Measurements from ENCODE around the gene ADAMTSL2.

Gene ADAMTSL2

DNA sequence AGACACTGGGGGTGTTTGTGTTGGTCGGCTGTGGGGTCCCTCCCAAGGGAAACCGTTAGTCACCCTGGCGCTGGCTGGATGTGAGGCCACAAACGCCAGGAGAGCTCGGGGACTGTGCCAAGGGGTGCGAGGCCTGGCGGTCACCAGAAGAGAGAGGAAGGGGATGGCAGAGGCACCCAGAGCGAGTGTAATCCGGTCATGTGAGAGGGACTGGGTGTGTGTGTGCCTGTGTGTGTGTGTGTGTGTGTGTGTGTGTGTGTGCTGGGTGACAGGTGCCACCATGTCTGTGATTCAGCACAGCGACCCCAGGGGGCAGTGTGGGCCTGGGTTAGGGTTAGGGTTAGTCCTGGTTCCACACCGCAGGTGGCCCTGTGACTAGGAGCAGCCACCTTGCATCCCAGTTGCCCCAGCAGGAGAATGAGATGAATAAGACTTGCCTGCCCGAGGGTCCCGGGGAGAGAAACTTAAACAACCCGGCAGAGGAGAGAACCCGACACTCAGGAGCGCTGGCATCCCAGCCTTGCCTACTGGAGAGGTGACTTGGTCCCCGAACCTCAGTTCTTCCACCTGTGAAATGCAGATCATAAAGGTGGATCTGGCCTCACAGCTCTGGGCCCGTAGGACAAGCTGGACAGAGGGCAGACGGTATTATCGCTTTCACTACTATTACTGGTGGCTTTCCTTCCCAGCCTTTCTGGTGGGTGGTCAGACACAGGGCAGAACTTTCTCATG is 1.4 kb upstream of the ADAMTSL2 start:
- H3K4me3 ChIP-seq (ENCODE audit: low read depth, low read length), result no peak overlapping the region
- TF ChIP-seq, protein P1, sequence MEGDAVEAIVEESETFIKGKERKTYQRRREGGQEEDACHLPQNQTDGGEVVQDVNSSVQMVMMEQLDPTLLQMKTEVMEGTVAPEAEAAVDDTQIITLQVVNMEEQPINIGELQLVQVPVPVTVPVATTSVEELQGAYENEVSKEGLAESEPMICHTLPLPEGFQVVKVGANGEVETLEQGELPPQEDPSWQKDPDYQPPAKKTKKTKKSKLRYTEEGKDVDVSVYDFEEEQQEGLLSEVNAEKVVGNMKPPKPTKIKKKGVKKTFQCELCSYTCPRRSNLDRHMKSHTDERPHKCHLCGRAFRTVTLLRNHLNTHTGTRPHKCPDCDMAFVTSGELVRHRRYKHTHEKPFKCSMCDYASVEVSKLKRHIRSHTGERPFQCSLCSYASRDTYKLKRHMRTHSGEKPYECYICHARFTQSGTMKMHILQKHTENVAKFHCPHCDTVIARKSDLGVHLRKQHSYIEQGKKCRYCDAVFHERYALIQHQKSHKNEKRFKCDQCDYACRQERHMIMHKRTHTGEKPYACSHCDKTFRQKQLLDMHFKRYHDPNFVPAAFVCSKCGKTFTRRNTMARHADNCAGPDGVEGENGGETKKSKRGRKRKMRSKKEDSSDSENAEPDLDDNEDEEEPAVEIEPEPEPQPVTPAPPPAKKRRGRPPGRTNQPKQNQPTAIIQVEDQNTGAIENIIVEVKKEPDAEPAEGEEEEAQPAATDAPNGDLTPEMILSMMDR (IDR thresholded peaks at IDR 0.05; ENCODE audit: low read depth, low read length), result peak; percentile 50
- in situ Hi-C loops (cut with HindIII; ENCODE audit: low sequenced_read_pairs), result no loop called here
- peak; percentile 17 for DNase-seq (ENCODE audit: low read depth, low spot score)

DNA sequence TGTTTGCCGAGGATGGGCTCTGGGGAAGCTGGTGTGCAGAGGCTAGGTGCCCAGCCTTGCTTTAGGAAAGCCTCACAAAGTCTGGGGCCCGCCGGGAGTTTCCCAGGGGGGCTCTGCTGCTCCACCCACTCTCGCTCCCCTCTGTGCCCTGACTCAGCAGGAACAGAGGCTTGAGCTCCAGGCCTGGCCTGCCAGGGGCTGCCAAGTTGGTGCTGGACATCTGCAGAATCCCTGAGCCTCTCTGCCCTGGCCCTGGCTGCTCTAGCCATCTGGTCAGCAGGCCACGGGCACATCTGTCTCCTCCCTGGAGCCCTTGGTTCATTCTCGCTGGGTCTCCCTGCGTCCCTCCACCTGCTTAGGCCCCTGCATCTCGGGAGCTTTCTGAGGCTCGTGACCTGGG is 647 bp upstream of the ADAMTSL2 start:
- H3K4me3 ChIP-seq (ENCODE audit: low read depth, low read length), result no peak overlapping the region
- in situ Hi-C loops (cut with HindIII; ENCODE audit: low sequenced_read_pairs), result no loop called here
- TF ChIP-seq, protein P1 (IDR thresholded peaks at IDR 0.05; ENCODE audit: low read depth, low read length), result no peak
- DNase-seq (ENCODE audit: low read depth, low spot score), result no peak

DNA sequence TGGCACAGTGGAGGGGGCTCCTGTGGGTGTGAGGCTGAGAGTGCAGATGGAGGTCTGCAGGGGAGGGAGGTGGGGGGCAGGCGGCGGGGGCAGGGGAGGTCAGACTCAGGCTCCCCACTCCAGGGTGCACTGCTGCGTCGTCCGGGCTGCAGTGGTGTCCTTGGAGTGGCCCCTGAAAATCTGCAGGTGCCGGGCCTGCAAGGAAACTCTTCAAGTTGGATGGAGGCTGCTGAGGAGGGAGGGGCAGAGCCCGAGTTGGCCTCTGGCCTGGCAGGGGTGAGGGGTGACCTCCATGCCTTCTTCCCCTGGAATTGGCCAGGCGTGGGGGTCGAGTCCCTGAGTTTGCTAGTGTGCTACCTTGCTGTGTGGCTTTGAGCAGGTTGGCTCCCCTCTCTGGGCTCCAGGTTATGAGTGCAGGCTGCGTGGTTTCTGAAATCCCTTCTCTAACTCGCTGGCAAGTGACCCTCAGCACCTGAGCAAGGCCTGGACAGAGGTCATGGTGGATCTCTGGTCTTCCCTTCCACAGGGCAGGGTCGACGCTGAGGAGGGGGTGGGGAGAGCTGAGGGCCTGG is 888 bp downstream of the ADAMTSL2 start:
- no peak for DNase-seq (ENCODE audit: low read depth, low spot score)
- no peak overlapping the region for H3K4me3 ChIP-seq (ENCODE audit: low read depth, low read length)
- in situ Hi-C loops (cut with HindIII; ENCODE audit: low sequenced_read_pairs), result no loop called here
- TF ChIP-seq, protein P1 (IDR thresholded peaks at IDR 0.05; ENCODE audit: low read depth, low read length), result no peak

DNA sequence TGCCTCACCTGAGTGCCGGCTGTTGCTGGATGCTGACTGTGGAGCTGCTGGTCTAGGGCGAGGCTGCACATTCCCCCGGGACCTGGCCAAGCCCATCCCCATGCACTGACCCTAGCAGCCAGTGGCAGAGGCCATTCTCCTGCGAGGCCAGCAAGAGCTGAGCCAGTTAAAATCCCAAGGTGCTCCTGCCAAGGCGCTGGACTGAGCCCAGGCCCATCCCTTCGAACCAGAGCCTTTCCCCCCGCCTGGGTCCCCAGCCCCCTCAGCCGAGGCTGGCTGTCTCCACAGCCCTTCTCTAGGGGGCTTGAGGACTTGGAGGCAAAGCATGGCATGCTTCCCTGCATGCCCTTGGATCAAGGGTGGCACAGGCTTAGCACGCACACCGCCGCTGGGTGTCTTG is 1.6 kb downstream of the ADAMTSL2 start:
- TF ChIP-seq, protein P1 (IDR thresholded peaks at IDR 0.05; ENCODE audit: low read depth, low read length), result no peak
- no peak for DNase-seq (ENCODE audit: low read depth, low spot score)
- in situ Hi-C loops (cut with HindIII; ENCODE audit: low sequenced_read_pairs), result no loop called here
- H3K4me3 ChIP-seq (ENCODE audit: low read depth, low read length), result no peak overlapping the region

DNA sequence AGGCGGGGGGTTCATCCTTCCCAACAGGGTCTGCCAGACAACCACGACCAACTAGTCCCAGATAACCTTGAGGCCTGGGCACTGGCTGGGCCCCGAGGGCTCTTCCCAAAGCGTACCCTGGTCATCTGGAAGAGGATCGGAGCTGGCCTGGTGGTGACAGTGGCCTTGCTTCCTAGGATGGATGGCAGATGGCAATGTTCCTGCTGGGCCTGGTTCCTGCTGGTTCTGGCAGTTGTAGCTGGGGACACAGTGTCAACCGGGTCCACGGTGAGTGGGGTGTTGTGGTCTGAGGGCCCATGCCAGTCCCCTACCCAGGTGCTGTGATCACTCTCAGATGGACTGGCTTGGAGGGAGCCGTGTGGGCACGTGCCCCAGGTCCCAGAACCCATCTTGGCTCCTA is 2.0 kb downstream of the ADAMTSL2 start:
- H3K4me3 ChIP-seq (ENCODE audit: low read depth, low read length), result no peak overlapping the region
- no peak for DNase-seq (ENCODE audit: low read depth, low spot score)
- in situ Hi-C loops (cut with HindIII; ENCODE audit: low sequenced_read_pairs), result no loop called here
- TF ChIP-seq, protein P1 (IDR thresholded peaks at IDR 0.05; ENCODE audit: low read depth, low read length), result no peak

DNA sequence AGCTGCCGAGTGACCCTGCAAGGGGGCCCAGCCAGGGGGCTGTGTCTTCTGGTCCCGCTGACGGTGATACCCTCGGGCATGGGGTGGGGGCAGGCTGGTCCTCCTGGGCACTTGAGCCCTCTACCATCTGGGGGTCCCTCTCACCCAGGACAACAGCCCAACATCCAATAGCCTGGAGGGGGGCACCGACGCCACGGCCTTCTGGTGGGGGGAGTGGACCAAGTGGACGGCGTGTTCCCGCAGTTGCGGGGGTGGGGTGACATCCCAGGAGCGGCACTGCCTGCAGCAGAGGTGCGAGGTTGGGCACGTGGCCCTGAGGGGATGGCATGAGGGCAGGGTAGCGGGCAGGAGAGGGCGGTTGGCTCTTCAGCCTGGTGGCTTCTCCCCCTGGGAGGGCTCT is 2.8 kb downstream of the ADAMTSL2 start:
- TF ChIP-seq, protein P1 (IDR thresholded peaks at IDR 0.05; ENCODE audit: low read depth, low read length), result no peak
- no peak overlapping the region for H3K4me3 ChIP-seq (ENCODE audit: low read depth, low read length)
- in situ Hi-C loops (cut with HindIII; ENCODE audit: low sequenced_read_pairs), result no loop called here
- no peak for DNase-seq (ENCODE audit: low read depth, low spot score)

Measured in astrocyte of the spinal cord (primary cell).